ENCODE results near the gene EXOSC1.

GRCh38 chr10:97411406-97411805, 34.4 kb downstream of the EXOSC1 start:
- TF ChIP-seq EZH2phosphoT487 (conservative IDR thresholded peaks at IDR 0.05; ENCODE audit: low read length), result no peak
- no peak for TF ChIP-seq CTCF (IDR thresholded peaks at IDR 0.05; ENCODE audit: insufficient read depth, low read length, poor library complexity, severe bottlenecking)
